H7 (cell line): ENCODE results near the gene LAMA3. TPM values are rescaled to one million over a fixed set of nuclear protein-coding genes. Genes with fewer than 3 reads are reported as not detected.

Experiments used
- DNase-seq: peaks from one replicate; pipeline ENCODE4 v3.0.0; 2012
- H3K27me3 ChIP-seq: 2 replicates; pipeline ENCODE4 v1.6.0; 2011; ENCODE audit warnings: mild to moderate bottlenecking, low read length; ENCODE audit not compliant: control insufficient read depth, insufficient read depth
- H3K36me3 ChIP-seq: replicated peaks from 2 replicates; pipeline ENCODE4 v1.5.1; 2011; ENCODE audit warnings: low read length; ENCODE audit not compliant: control insufficient read depth, insufficient read depth
- H3K4me3 ChIP-seq: 2 replicates; pipeline ENCODE4 v1.5.1; 2011; ENCODE audit warnings: low read depth, mild to moderate bottlenecking, control low read depth, low read length, moderate library complexity; ENCODE audit not compliant: insufficient read depth
- total RNA-seq: library from RNA; depleted of rRNA; stranded (reverse); fragments of >200 nt; shearing (Covaris generic); gene quantifications from 2 replicates; pipeline ENCODE4 v1.2.3, GENCODE V29; 2014

The LAMA3 gene
- total RNA-seq, 1 experiment from 2014 or later, result 0.21 TPM

DNA sequence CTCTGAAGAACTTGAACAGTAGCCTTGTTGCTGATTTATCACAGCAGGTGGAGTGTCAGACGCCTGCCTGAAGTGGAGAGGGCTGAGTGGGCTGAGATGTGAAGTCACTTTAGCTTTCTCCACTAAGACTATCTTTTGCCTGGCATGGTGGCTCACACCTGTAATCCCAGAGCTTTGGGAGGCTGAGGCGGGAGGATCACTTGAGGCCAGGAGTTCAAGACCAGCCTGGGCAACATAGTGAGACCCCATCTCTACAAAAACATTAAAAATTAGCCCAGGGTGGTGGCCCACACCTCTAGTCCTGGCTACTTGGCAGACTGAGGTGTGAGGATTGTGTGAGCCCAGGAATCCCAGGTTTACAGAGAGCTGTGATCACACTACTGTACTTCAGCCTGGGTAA is 264.7 kb downstream of the LAMA3 start:
- no peaks in the 10 kb centered on the region for H3K27me3 ChIP-seq
- no peak overlapping the region for H3K4me3 ChIP-seq
- no peak for DNase-seq
- H3K36me3 ChIP-seq, result no peaks in the 10 kb centered on the region

DNA sequence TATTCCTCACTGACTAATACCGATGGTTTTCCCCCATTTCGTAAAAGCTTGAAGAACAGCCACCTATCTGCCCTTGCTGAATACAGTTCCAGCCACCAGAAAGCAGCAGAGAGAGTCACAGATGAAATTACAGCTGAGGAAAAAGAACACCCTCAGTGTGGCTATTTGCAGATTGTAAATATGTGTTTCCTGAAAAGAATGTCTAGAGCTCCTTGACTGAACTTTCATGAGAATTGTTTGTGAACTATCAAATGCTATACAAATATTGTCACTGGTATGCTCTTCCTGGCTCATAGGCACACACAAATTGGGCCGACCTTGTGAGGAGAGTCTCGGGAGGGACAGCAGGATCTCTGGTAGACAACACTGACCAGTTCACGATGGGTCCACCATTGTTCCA is 267.2 kb downstream of the LAMA3 start:
- Histone ChIP-seq H3K36me3 (no peaks in the 10 kb centered on the region), H3K4me3 (no peak overlapping the region), H3K27me3 (no peaks in the 10 kb centered on the region)
- no peak for DNase-seq

DNA sequence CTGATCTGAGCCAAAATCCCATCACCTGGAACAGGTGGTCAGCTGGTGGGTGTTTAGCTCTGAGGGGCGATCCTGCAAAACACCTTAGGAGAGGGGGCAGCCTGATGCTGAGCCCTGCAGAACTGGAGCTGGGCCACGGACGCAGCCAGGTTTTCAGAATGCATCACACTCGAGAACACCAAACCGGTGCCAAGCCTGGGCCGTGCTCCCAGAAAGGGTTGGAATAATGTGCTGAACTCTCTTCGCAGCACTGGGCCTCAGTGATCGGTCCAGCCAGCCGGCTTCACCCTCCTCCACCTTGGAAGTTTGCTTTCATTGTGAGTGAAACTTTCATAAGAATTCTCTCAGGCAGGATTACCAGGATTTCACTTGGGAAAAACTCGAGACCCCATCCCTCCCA is 268.8 kb downstream of the LAMA3 start:
- no peak overlapping the region for H3K4me3 ChIP-seq
- H3K36me3 ChIP-seq, result no peaks in the 10 kb centered on the region
- no peaks in the 10 kb centered on the region for H3K27me3 ChIP-seq
- no peak for DNase-seq

DNA sequence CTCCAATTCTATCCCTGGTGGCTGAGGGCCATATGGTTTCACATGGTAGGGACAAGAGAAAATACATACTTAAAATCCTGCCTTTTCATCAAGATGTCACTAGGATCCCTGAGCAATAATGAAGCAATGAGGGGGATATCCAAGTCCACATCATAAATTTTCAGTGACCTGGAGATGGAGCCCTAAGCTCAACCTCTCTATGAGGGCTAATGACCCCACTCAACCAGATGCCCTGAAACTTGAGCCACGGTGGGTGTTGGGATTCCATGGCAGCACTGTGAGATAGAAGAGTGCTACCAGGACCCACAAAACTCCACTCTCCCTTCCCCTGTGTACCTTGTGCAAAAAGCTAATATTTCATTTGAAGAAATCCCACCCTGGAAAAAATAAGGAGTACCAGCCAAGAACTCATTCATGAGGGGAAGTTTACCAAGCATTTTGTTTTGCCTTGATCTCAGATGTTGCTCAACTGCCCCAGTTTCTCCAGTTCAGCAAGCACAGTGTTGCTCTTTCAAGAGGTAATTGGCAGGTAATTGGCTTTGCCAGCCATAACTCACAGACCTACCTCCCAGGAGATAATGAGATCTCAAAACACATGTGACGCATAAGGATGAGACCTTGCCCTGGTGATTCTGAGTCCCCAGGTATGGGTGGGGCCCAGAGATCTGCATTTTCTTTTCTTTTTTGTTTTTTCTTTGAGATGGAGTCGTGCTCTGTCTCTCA is 274.4 kb downstream of the LAMA3 start:
- DNase-seq, result no peak
- no peak overlapping the region for H3K4me3 ChIP-seq
- H3K27me3 ChIP-seq, result no peaks in the 10 kb centered on the region
- no peaks in the 10 kb centered on the region for H3K36me3 ChIP-seq

DNA sequence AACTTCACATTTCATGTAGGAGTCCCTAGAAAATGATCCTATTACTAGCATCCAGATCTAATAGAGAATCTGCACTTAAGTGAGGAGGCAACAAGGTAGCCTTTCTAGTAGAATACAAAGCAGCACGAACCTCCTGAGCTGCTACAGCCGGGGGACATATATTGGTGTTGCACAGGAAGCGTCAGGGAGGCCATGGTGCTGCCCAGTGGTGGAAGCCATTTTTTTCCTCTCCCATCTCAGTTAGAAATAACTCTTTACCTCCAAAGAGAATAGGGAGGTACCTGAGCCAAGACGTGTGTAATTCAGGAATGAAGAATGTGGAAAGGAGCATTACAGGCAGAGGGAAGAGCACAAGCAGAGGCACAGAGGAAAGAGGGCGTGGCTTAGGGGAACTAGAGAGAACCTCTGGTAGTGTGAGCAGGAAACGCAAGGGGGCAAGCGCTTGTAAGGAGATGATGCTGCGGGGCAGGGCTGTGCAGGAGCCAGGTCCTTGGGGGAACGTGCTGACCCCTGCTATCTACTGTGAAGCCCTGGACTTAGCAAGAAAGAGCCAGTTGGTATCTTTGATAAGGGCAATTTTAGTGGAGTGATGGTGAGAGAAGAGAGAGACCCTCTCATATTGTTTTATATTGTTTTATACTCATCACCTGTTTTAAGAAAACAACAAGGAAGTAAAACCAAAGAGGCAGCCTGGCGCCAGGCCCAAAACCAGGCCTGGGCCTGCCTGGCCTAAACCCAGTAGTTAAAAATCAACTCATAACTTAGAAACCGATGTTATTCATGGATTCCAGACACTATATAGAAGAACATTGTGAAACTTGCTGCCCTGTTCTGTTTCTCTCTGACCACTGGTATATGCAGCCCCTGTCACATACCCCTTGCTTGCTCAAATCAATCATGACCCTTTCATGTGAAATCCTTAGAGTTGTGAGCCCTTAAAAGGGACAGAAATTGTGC is 275.3 kb downstream of the LAMA3 start:
- no peak overlapping the region for H3K4me3 ChIP-seq
- no peak for DNase-seq
- H3K36me3 ChIP-seq, result no peaks in the 10 kb centered on the region
- no peaks in the 10 kb centered on the region for H3K27me3 ChIP-seq

DNA sequence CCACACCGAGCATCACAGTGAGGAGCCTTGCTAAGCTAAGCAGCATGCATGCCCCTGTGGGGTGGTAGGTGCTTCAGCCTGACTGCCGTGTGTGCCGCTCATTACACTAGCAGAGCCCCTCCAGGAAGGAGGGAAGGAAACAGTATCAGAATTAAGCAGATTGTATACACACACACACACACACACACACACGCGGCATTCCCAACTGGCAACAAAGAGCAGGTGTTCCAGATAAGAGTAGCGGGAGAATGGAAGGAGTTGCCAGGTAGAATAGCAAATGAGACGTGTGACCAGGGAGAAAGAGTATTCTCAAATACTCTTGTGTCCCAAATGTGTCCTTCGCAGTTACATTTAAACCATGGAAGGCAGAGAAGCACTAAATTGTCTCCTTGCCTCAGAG is 277.7 kb downstream of the LAMA3 start:
- no peaks in the 10 kb centered on the region for H3K27me3 ChIP-seq
- H3K36me3 ChIP-seq, result no peaks in the 10 kb centered on the region
- H3K4me3 ChIP-seq, result no peak overlapping the region
- DNase-seq, result no peak

DNA sequence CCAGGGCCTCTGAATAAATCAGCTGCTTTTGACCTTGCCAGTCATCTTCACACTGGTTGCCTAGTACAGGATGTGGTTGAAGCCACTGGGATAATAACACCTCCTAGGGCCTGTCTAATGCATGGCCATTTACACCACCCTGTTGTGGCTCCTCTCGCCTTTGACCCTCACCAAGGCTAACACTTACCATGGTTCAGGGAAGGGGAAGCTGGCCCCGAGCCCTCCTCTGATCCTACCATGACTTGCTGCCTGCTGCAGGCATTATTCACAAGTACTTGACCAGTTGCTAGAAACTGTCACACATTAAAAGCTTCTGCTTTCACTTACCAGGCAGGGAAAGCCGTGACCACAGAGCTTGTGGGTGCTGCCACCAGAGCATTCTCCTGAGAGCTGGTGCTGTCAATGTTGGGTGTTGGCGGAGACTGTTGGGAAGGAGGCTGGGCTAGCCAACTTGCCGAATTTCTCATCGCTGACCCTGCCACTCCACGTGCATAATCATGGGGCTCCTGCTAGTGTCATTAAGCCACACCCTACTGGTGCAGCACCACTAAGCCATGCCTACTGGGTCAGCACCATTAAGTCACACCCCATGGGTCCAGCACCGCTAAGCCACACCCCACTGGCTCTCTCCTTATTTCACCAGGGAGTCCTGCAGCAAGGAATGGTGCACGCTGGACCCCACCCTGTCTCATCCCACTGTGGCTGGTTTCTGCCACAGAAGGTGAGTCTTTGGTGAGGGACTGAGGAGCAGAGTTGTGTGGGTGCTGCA is 278.3 kb downstream of the LAMA3 start:
- no peaks in the 10 kb centered on the region for H3K27me3 ChIP-seq
- no peak for DNase-seq
- no peak overlapping the region for H3K4me3 ChIP-seq
- H3K36me3 ChIP-seq, result no peaks in the 10 kb centered on the region

DNA sequence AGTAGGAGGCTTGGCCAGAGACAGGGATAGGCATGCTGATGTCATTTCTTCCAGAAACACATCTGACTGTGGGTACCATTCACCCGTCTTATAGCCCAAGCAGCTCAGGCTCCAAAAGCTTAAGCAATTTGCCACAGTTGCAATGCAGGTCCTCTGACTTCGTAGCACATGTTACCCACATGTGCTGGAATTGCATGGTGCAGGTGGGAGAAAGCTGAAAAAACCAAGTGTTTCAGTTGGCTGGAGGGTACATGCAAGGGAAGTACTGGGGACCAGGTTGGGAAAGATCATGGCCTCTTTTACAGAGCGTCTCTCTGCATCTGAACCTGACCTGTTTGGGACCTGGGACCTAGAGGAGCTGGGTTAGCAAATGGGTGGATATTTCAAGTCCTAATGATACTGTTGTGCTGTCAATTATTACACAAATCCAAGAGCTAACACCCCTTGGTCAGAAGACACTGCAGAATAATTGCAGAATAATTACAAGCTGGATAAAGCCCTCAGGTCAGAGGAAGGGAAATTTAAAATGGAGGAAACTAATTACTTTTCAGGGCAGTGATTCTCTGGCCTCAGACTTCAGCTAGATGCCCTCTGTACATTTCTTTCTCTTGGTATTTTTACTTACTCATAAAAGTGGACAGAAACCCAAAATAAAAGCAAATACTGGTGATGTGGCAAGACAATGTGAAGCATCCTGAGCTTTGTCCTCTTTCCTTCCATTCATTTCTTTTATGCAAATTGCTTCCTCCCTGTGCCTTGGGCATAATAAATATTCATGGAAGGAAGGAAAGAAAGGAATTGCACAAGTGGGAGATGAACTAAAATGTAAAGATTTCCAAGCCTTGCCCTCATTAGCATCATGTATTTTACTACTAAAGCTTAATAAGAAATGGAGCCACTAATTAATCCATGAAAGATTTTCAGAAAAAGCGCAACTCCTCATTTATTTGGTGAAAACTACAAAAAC is 279.7 kb downstream of the LAMA3 start:
- no peaks in the 10 kb centered on the region for H3K27me3 ChIP-seq
- H3K36me3 ChIP-seq, result no peaks in the 10 kb centered on the region
- no peak for DNase-seq
- H3K4me3 ChIP-seq, result no peak overlapping the region

DNA sequence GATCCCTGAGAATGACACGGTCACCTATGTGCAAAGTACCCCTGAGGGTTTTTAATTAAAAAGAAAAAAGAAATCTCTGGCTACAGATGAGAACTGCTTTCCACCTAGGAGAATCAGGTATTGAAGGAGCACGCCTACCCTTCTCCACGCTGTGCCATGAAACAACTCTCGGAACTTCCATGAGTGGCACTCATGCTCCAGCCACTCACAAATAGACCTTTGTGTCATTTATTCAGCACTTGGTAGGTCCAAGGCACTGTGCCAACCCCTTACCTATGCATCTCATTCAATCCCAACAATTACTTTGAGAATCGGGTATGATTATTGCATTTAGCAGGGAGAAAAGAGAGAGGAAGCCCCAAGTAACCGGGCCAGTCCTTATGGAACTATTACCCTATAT is 280.4 kb downstream of the LAMA3 start:
- Histone ChIP-seq H3K27me3 (no peaks in the 10 kb centered on the region), H3K4me3 (no peak overlapping the region), H3K36me3 (no peaks in the 10 kb centered on the region)
- DNase-seq, result no peak

DNA sequence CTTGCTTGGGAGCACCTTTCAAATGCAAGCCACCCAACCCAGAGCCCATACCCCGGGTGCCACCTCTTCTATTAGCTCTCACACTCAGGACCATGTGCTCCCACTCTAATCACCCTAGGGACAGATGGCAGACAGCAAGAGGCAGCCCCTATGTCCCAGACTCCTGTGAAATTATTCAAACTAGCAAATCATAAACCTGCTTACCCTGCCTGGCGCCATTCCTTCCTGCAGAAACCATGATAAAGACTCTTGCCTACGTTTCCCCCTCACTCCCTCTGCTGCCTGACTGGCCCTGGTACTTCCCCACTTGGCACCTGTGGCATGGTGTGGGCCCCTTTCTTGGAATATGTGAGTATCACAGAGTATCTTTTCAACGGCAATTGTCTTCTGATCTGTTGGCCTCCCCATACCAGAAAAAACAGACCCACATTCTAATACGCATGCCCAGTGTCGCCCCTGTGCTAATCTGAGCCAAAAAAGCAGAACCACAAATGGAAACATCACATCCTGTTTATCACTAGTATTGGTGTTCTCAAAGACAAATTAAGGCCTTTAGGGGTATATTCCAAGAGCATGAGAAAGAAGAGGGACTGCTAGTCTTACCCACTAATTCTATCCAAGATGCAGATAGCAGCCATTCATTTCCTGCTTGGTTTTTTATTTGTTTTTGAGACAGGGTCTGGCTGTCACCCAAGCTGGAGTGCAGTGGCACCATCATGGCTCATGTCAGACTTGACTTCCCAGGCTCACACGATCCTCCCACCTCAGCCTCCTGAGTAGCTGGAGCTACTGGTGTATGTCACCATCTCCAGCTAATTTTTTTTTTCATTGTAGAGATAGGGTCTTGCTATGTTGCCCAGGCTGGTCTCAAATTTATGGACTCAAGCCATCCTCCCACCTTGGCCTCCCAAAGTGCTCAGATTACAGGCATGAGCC is 281.2 kb downstream of the LAMA3 start:
- DNase-seq, result no peak
- no peaks in the 10 kb centered on the region for H3K36me3 ChIP-seq
- H3K27me3 ChIP-seq, result no peaks in the 10 kb centered on the region
- no peak overlapping the region for H3K4me3 ChIP-seq

DNA sequence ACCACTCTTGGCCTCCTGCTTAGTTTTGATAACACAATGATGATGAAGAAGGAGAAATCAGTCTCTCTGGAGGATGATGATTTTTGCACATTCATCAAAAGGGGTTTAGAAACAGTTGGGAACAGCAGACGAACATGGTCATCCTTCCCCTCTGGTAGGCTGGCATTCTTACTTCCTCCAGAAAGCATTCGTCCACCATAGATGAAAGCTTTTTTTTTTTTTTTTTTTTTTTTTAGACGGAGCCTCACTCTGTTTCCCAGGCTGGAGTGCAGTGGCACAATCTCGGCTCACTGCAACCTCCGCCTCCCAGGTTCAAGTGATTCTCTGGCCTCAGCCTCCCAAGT is 281.8 kb downstream of the LAMA3 start:
- Histone ChIP-seq H3K27me3 (no peaks in the 10 kb centered on the region), H3K4me3 (no peak overlapping the region), H3K36me3 (no peaks in the 10 kb centered on the region)
- DNase-seq, result no peak

DNA sequence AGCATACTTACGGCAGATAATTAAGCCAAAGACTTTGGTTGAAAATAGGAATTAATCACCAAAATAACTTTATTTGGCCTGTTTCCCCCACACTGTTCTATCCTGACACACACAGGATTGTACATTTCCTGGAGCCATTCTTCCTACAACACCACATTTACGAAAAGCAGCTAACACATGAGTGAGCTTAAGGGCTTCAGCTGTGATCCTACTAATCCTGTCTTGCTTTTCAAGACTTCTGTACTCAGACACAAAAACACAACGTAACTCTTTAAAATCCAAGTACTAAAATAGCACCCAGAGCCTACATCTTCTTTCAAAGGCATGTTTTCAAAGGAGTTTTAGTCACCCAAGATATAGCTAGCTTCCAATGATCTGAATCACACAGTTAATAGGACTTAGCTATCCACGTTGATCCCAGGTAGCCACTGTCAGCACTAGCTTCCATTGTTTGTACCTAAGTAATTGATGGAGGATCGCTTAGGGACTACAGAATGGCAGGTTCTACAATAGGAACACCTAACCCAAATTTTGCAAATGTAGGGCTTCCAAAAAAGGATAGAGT is 282.5 kb downstream of the LAMA3 start:
- Histone ChIP-seq H3K36me3 (no peaks in the 10 kb centered on the region), H3K4me3 (no peak overlapping the region), H3K27me3 (no peaks in the 10 kb centered on the region)
- DNase-seq, result no peak

DNA sequence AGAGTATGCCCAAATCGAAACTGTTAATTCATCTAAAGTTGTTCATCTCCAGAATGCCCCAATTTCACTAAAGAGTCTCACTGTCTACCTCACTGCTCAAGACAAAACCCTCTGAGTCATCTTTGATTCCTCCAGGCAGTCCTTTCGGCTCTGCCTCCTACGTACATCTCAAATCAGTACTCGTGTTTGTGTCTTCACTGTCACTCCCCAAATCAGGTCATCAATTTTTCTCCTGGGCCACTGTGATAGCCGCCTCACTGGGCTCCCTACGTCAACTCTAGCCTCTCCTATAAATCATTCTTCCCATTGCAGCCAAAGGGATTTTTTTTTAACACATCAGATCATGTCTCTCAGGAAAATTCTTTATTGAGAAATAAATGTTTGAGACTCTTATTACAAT is 283.2 kb downstream of the LAMA3 start:
- DNase-seq, result no peak
- no peaks in the 10 kb centered on the region for H3K36me3 ChIP-seq
- no peaks in the 10 kb centered on the region for H3K27me3 ChIP-seq
- no peak overlapping the region for H3K4me3 ChIP-seq
